Measurements from ENCODE around the gene CFAP251. TPM values are rescaled to one million over a fixed set of nuclear protein-coding genes. Genes with fewer than 3 reads are reported as not detected.

Gene CFAP251
- total RNA-seq, 2 experiments from 2014 or later = 0.28 to 0.33 TPM

- H3K36me3 ChIP-seq (ENCODE audit: insufficient read depth, low read length) = no peaks in the 10 kb centered on the region
- CTCF ChIA-PET = no interaction called here
- peaks cover 10% of the 10 kb centered on the region for H3K4me1 ChIP-seq (ENCODE audit: insufficient read depth, low read length)
- H3K27me3 ChIP-seq (ENCODE audit: control insufficient read depth in 1 of 2, insufficient read depth in 2 of 2, low read length in 2 of 2) = no peaks in the 10 kb centered on the region
- no peak for TF ChIP-seq CTCF (IDR thresholded peaks at IDR 0.05)
- Mint-ChIP-seq H3K36me3 (ENCODE audit: low read depth) (no peaks in the 10 kb centered on the region), H3K4me1 (ENCODE audit: low read depth) (peaks cover 5% of the 10 kb centered on the region), H3K9me3 (no peaks in the 10 kb centered on the region), H3K4me3 (no peak overlapping the region), H3K27me3 (no peaks in the 10 kb centered on the region), H3K27ac (no peak overlapping the region)
- H3K9me3 ChIP-seq (ENCODE audit: control insufficient read depth in 1 of 2, insufficient read depth in 1 of 2, low read length in 2 of 2) = no peaks in the 10 kb centered on the region
- intact Hi-C loops (cut with DNase I, micrococcal nuclease) = no loop called here
- POLR2A ChIA-PET = no interaction called here
- DNase-seq (no peak), ATAC-seq (ENCODE audit: poor library complexity) (no peak)
- H3K27ac ChIP-seq (ENCODE audit: low read depth in 1 of 2, low read length in 2 of 2) = no peak overlapping the region
- no peak overlapping the region for H3K4me3 ChIP-seq (ENCODE audit: low read length)
These were observed 71.1 kb downstream of the CFAP251 start for GRCh38 chr12:121989276-121990113.

- Histone ChIP-seq H3K36me3 (ENCODE audit: insufficient read depth, low read length) (no peaks in the 10 kb centered on the region), H3K27me3 (ENCODE audit: control insufficient read depth in 1 of 2, insufficient read depth in 2 of 2, low read length in 2 of 2) (no peaks in the 10 kb centered on the region), H3K9me3 (ENCODE audit: control insufficient read depth in 1 of 2, insufficient read depth in 1 of 2, low read length in 2 of 2) (no peaks in the 10 kb centered on the region), H3K4me1 (ENCODE audit: insufficient read depth, low read length) (peaks cover 10% of the 10 kb centered on the region), H3K27ac (ENCODE audit: low read depth in 1 of 2, low read length in 2 of 2) (no peak overlapping the region), H3K4me3 (ENCODE audit: low read length) (no peak overlapping the region)
- no peaks in the 10 kb centered on the region for H3K27me3 Mint-ChIP-seq
- ChIA-PET POLR2A (no interaction called here), CTCF (no interaction called here)
- peaks cover 5% of the 10 kb centered on the region for H3K4me1 Mint-ChIP-seq (ENCODE audit: low read depth)
- DNase-seq = no peak
- no peak for TF ChIP-seq CTCF (IDR thresholded peaks at IDR 0.05)
- H3K9me3 Mint-ChIP-seq = no peaks in the 10 kb centered on the region
- intact Hi-C loops (cut with DNase I, micrococcal nuclease) = no loop called here
- no peak overlapping the region for H3K27ac Mint-ChIP-seq
- H3K36me3 Mint-ChIP-seq (ENCODE audit: low read depth) = no peaks in the 10 kb centered on the region
- no peak for ATAC-seq (ENCODE audit: poor library complexity)
- no peak overlapping the region for H3K4me3 Mint-ChIP-seq
These were observed 71.8 kb downstream of the CFAP251 start for GRCh38 chr12:121990114-121990647.

- Mint-ChIP-seq H3K4me3 (no peak overlapping the region), H3K36me3 (ENCODE audit: low read depth) (no peaks in the 10 kb centered on the region), H3K9me3 (no peaks in the 10 kb centered on the region), H3K27ac (no peak overlapping the region), H3K4me1 (ENCODE audit: low read depth) (peaks cover 5% of the 10 kb centered on the region), H3K27me3 (no peaks in the 10 kb centered on the region)
- ChIA-PET POLR2A (no interaction called here), CTCF (no interaction called here)
- H3K4me3 ChIP-seq (ENCODE audit: low read length) = no peak overlapping the region
- no peaks in the 10 kb centered on the region for H3K9me3 ChIP-seq (ENCODE audit: control insufficient read depth in 1 of 2, insufficient read depth in 1 of 2, low read length in 2 of 2)
- intact Hi-C loops (cut with DNase I, micrococcal nuclease) = no loop called here
- no peak overlapping the region for H3K27ac ChIP-seq (ENCODE audit: low read depth in 1 of 2, low read length in 2 of 2)
- no peak for DNase-seq
- H3K27me3 ChIP-seq (ENCODE audit: control insufficient read depth in 1 of 2, insufficient read depth in 2 of 2, low read length in 2 of 2) = no peaks in the 10 kb centered on the region
- H3K36me3 ChIP-seq (ENCODE audit: insufficient read depth, low read length) = no peaks in the 10 kb centered on the region
- no peak for ATAC-seq (ENCODE audit: poor library complexity)
- peaks cover 10% of the 10 kb centered on the region for H3K4me1 ChIP-seq (ENCODE audit: insufficient read depth, low read length)
- no peak for TF ChIP-seq CTCF (IDR thresholded peaks at IDR 0.05)
These were observed 72.6 kb downstream of the CFAP251 start for GRCh38 chr12:121990692-121991603.

Data from CD4-positive, alpha-beta T cell (primary cell).